HL-60 (cell line): ENCODE data around the gene NCOR2.

ENCODE experiments used
- DNase-seq, 2 experiments: peaks; one replicate each; pipeline ENCODE4 v3.0.0-alpha.2; 2010 to 2020; ENCODE audit warnings: low read depth in 1 of 2, low spot score in 1 of 2
- H3K27ac ChIP-seq: fragments of 250-450 bp; sonication (Bioruptor Pico); replicated peaks from 2 replicates; pipeline ENCODE4 v1.5.1; 2020; ENCODE audit warnings: mild to moderate bottlenecking, moderate library complexity
- H3K27me3 ChIP-seq: fragments of 250-450 bp; sonication (Bioruptor Pico); 2 replicates; pipeline ENCODE4 v1.5.1; 2021; ENCODE audit warnings: mild to moderate bottlenecking, moderate library complexity; ENCODE audit not compliant: insufficient read depth, poor library complexity, severe bottlenecking
- H3K4me3 ChIP-seq: replicated peaks from 2 replicates; pipeline ENCODE4 v1.5.1; 2011; ENCODE audit warnings: mild to moderate bottlenecking, control low read depth, low read length; ENCODE audit not compliant: insufficient read depth
- GABPA ChIP-seq: IDR thresholded peaks from 2 replicates; pipeline ENCODE4 v1.6.1; 2012; ENCODE audit warnings: low read depth
- POLR2AphosphoS5 ChIP-seq: IDR thresholded peaks from 2 replicates; pipeline ENCODE4 v1.6.1; 2012; ENCODE audit warnings: low read depth
- REST ChIP-seq: IDR thresholded peaks from 2 replicates; pipeline ENCODE4 v1.6.1; 2012; ENCODE audit warnings: low read depth; ENCODE audit not compliant: insufficient replicate concordance
- SPI1 ChIP-seq: IDR thresholded peaks from 2 replicates; pipeline ENCODE4 v1.6.1; 2012; ENCODE audit warnings: low read depth, mild to moderate bottlenecking, borderline replicate concordance
- long read RNA-seq: library from polyadenylated mRNA; unstranded; transcript quantifications from one replicate; pipeline ENCODE4 v2.0.0, GENCODE V29; 2020
- TF ChIP-seq, protein P1 (sequence below): IDR thresholded peaks from one replicate; pipeline ENCODE4 v1.5.1; 2011; ENCODE audit warnings: low read length, control low read depth, inconsistent platforms; ENCODE audit not compliant: insufficient read depth

NCOR2 gene
- long read RNA-seq, partial matches to known transcripts = 0 of 7 reads
- long read RNA-seq, other reads (novel, unspliced or antisense) = 7 of 7 reads

- peak within 1 kb of the TSS; percentile 97 for H3K4me3 ChIP-seq
- peak within 1 kb of the TSS; percentile 90 for H3K27ac ChIP-seq
- H3K27me3 ChIP-seq = no peaks in the 10 kb centered on the region
- TF ChIP-seq SPI1 = no peak
- no peak for TF ChIP-seq POLR2AphosphoS5
- TF ChIP-seq GABPA = no peak
- no peak for TF ChIP-seq REST
- TF ChIP-seq, protein P1, sequence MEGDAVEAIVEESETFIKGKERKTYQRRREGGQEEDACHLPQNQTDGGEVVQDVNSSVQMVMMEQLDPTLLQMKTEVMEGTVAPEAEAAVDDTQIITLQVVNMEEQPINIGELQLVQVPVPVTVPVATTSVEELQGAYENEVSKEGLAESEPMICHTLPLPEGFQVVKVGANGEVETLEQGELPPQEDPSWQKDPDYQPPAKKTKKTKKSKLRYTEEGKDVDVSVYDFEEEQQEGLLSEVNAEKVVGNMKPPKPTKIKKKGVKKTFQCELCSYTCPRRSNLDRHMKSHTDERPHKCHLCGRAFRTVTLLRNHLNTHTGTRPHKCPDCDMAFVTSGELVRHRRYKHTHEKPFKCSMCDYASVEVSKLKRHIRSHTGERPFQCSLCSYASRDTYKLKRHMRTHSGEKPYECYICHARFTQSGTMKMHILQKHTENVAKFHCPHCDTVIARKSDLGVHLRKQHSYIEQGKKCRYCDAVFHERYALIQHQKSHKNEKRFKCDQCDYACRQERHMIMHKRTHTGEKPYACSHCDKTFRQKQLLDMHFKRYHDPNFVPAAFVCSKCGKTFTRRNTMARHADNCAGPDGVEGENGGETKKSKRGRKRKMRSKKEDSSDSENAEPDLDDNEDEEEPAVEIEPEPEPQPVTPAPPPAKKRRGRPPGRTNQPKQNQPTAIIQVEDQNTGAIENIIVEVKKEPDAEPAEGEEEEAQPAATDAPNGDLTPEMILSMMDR = no peak
- DNase-seq = peak in 1 of 2 experiments; percentile 23
Measured at GRCh38 chr12:124566997-124567672, at the start of gene NCOR2. Gene NCOR2 (minus strand): TSS chr12:124567612. CDS start chr12:124495251, 72,361 bp downstream.

GRCh38 chr12:124616394-124617221 is 49.2 kb upstream of the NCOR2 start:
- peak; percentile 47; the same call in 1 of the 2 replicates for TF ChIP-seq SPI1
- no peak for TF ChIP-seq GABPA
- H3K4me3 ChIP-seq = no peak overlapping the region
- peak; percentile 35 to 60 for DNase-seq
- no peak overlapping the region for H3K27ac ChIP-seq
- H3K27me3 ChIP-seq = peaks cover 2% of the 10 kb centered on the region

DNA sequence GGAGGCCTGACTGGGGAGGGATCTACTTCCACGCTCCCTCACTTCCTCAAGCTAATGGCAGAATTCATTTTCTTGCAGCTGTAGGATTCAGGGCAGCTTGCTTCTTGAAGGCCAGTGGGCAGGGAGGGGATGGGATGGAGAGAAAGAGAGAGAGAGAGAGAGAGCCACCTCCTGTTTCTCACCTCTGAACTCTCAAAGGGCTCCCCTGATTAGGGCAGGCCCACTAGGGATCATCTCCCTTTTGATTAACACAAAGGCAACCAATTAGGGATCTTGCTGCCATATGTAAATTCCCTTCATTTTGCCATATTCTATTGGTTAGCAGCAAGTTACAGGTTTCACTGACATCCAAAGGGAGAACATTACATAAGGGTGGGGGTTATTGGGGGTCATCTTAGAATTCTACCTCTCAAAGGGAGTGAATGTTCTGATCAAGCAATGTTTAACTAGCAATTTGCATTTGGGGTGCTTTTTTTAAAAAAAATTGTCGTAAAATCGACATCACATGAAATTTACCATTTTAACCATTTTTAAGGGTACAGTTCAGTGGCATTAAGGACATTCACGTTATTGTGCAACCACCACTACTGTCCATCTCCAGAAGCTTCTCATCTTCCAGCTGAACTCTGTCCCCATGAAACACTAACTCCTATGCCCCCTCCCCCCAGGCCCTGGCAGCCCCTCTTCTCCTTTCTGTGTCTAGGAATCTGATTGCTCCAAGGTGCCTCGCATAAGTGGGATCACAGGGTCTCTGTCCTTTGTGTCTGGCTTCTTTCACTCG is 47.3 kb upstream of the NCOR2 start:
- TF ChIP-seq POLR2AphosphoS5 (no peak), SPI1 (no peak), REST (no peak), GABPA (no peak)
- TF ChIP-seq, protein P1 = no peak
- Histone ChIP-seq H3K27me3 (peaks cover 7% of the 10 kb centered on the region), H3K4me3 (no peak overlapping the region), H3K27ac (no peak overlapping the region)
- DNase-seq = no peak
